Measurements from ENCODE around the gene FAAH.

GRCh38 chr1:46405724-46406123, 11.6 kb downstream of the FAAH start:
- no peak for TF ChIP-seq CTCF (IDR thresholded peaks at IDR 0.05)
- no peak for TF ChIP-seq EZH2 (IDR thresholded peaks at IDR 0.05)

All from neural progenitor cell (in vitro differentiated cells).